Hematopoietic multipotent progenitor cell treated with erythropoietin and hydrocortisone succinate and interleukin-3 and kit ligand, for 4 days (in vitro differentiated cells): ENCODE measurements around the gene CD300LD.
A peak's percentile ranks its signal among the peaks of the same experiment; 100 is the strongest.
"Not testable (repeated sequence)": the region's sequence is repeated elsewhere in the genome, so short reads cannot be mapped to it uniquely, and the experiment has no call there.

Experiments used
- DNase-seq: peaks from one replicate; pipeline ENCODE4 v3.0.0-alpha.2; 2015

Gene CD300LD

DNA sequence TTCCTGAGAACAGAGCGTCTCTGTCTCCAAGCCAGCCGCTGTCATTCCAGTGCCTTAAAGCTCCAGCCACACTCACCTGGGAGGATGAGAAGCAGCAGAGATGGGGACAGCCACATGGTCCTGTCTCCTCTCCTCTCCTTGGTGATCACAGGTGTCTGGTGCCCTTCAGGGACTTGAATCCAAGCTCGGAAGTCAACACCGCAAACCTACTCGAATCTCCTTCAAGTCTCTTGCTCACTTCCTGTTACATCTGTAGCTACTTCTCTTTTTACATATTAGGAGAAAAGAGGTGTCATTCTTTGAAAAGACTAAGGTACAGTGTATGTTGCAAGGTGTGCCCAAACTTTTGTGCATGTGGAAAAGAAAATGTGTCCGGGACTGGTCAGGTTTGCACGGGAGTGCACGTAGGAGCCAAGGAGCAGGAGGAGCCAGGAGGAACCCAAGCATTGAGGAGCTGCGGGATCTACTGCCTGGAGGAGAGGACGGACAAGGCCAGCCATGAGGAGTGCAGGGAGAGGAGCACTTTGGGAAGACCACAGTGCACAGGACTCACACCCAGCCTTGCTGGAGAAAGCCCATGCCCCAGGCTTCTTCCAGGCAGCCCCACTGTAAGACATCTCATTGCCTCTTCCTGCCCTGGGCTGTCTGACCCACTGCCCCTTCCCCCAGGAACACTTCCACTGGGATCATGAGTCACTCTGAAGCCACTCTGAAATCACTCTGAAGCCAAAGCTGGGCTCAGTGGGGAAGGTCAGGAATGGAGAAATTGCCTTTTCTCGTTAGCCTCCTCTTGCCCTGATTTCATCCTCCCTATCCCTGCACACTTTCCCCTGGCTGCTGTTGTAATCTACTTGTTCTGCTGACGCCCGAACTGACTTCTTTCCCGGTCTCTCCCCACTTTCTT is at the start of gene CD300LD:
Gene CD300LD (minus strand): TSS at position 197 of the 904 bp plus-strand sequence. CDS start 81 bp downstream, at position 116.
- DNase-seq, result peak; percentile 44

DNA sequence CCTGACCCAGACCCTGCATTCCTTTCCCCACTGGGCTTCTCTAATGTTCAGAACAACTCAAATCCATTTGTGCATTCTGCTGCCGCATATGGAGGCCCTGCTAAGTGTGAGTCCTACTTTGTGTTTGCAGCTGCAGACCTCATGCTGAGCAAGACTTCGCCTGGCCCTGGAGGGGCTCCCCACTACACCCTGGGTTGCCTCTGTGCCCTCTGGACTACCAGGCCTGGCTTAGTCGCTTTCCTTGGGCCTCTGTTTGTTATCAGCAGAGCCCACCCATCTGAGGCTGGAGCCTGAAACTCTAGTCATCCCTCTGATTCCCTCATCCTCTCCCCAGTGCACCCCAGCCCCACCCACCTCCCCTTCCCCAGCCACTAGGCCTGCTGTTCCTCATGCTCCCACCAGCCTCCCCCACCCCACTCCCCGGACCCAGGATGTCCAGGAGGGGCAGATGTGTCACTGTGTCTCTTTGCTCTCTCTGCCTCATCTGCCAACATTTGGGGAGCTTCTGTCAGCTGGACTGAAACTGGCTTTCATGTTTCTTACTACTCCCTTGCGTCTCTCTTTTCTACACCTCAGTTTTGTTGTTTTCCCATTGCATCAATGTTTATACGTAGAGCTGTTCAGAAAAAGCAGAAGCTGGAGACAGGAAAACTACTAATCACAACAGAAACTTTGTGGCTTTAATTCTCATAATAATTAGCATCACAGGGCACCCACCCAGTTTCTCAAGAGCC is 49.3 kb upstream of the CD300LD start:
- peak; percentile 57 for DNase-seq

DNA sequence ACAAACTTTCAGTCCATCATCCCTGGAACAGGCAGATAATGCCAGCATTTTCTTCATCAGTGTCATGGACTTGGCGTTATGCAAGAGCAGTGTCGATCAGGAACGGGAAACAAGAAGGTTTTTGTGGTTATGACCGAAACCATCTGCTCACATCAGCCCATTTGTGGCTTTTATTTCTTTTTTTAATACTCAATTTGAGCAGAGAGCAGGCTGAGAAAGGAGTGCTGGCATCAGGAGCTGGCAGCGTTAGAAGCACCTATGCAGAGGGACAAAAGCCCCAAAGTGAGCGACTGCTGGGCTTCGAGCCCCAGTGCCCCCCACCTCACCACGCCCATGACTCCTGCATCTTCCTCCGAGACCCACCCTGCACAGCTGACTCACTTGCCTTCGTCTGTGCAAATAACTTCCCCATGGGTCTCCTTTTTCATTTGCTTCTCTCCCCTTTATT is 47.6 kb upstream of the CD300LD start:
- peak; percentile 74 for DNase-seq

DNA sequence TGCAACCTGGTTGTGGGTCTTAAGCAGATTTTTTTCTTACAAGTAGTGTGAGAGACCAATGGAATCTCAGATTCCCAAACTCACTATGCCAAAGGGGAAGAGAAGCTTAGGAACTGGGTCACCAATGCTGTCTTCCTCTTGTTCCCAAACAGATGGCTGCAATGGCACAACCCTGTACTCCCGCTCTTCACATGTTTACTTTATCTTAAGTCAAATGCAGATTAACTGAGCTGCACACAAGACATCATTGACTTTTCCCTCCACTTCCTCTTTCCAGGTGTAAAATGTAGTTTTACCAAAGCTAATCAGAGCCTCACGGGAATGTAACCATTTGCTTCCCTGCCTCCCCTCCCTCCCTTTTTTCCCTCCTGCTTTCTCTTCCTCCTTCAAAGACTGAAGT is 45.8 kb upstream of the CD300LD start:
- no peak for DNase-seq

DNA sequence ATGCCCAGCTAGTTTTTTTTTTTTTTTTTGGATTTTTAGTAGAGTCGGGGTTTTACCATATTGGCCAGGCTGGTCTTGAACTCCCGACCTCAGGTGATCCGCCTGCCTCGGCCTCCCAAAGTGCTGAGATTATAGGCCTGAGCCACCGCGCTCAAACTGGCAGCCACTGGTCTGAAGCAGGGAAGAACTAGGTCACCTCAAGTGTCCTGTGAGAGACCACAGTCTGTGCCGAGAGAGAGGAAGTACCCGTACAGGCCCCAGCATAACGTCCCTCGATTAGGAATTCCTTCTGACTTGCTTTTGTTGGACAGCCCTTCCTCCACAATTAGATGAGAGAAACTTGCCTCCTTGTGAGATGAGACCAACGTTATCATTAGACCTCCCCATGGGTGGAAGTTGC is 45.2 kb upstream of the CD300LD start:
- peak; percentile 25 for DNase-seq

DNA sequence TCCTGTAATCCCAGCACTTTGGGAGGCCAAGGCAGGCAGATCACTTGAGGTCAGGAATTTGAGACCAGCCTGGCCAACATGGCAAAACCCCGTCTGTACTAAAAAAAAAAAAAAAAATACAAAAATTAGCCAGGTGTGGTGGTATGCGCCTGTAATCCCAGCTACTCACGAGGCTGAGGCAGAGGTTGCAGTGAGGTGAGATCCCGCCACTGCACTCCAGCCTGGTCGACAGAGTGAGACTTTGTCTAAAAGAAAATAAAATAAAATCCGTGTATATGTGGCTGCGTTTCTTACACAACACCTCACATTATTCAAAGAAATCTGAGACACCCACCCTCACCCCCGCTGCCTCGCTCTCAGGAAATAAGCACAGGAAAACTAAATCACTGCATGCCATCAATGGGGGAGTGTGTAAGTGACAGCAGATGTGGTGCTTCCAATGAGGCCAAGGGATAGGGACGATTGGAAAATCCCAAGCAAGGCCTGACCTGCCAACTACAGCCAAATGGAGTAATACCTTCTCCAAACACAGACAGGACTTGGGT is 44.5 kb upstream of the CD300LD start:
- DNase-seq, result not testable (repeated sequence)

DNA sequence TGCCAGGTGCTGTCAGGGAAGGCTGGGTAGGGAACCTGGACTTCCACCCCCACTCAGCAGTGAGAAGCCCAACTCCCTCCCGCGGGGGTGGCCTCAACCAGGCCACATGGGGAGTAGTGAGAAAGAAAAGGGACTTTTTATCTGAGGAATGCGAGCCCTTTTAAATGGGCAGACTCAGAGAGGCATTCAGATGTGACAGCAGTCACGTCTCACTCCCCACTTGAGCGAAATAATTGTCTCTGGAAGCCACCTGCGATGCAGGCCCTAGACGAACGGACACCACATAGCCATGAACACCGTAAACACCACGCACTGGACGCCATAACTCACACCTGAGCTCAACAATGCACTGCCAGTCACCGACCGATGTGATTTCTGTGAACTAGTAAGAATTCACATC is 43.3 kb upstream of the CD300LD start:
- no peak for DNase-seq

DNA sequence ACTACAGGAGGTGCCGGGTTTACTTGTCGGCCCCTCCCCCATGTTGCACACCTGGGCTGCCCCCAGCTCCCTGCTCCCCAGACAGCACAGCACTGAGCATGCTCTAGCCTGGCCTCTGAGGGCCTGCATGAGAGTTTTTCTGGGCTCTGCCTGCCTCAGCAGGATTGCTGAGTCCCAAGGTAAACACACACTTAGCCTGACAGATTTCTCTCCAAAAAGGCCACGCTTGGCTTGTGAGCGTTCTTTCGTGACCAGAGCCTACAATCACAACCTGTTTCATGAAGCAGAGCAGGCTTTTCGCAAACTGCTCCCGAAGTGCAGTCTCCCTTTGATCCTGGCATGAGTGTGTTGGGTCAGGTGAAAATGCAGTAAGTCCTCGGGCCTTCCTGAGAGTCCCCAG is 41.2 kb upstream of the CD300LD start:
- no peak for DNase-seq

DNA sequence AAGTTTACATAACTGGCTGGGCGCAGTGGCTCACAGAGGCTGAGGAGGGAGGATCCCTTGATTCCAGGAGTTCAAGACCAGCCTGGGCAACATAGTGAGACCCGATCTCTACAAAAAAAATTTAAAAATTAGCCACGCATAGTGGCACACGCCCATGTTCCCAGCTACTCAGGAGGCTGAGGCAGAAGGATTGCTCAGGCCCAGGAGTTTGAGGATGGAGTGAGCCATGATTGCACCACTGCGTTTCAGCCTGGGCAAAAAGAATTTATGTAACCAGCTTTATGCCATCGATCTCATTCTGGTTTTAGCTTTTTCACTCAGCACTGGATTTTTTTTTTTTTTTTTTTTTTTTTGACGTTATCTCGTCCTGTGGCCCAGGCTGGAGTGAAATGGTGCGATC is 40.5 kb upstream of the CD300LD start:
- DNase-seq, result no peak

DNA sequence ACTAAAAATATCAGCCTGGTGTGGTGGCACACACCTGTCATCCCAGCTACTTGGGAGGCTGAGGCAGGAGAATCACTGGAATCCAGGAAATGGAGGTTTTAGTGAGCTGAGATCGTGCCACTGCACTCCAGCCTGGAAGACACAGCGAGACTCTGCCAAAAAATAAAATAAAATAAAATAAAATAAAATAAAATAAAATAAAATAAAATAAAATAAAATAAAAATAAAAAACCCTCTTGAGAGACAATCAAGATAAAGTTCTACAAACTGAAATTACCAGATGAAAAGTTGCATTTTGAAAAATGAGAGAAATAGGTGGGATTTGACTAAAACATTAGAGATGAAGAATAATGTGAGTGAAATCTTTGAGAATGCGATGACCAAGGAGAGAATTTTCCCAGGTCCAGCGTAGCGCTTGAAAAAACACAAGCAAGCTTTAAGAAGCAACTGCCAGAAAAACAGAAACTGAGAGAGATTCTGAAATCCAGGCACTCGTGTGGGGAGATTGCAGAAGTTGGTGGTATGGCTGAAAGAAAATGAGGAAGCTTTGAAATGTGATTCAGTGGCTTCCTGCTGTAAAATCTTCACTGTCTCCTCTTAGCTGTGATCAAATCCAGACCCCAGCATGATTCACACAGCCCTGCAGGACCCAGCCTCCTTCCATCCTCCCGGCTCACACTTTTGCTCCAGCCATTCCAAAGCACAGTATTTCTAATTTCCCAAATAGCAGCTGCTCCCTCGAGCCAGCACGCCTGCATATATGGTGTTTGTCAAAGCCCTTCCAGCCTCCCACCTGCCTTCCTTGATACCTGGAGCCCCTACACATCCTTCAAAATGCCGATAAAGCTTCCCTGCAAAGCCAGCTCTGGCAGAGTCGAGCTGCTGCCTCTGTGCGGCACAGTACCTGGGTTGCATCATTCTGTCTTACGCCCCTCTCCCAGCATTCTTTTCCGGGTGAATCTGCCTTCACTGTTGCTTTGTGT is 39.7 kb upstream of the CD300LD start:
- peak; percentile 83 for DNase-seq

DNA sequence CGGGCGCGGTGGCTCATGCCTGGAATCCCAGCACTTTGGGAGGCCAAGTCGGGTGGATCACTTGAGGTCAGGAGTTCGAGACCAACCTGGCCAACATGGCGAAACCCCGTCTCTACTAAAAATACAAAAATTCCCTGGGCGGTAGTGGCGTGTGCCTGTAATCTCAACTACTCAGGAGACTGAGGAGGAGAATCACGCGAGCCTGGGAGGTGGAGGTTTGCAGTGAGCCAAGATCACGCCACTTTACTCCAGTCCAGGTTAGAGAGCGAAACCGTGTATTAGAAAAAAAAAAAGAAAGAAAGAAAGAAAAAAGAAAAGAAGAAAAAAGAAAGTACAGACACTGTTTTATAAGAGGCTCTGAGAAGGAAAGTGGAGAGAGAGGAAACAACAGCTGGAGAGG is 38.2 kb upstream of the CD300LD start:
- not testable (repeated sequence) for DNase-seq

DNA sequence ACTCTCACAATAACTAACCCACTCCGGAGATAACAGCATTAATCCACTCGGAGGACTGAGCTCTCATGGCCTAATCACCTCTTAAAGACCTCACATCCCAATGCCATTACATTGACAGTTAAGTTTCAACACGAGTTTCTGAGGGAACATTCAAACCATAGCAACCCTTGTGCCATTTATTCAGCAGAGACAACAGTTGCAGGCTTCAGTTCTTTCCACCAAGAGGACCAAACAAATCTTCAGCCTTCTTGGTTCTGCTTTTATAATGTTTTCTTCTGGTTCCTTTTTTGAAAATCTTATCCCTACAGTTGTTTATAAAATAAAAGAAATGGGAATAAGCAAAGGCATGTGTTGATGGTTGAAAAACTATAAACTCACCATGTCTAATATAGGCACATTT is 33.6 kb upstream of the CD300LD start:
- no peak for DNase-seq

DNA sequence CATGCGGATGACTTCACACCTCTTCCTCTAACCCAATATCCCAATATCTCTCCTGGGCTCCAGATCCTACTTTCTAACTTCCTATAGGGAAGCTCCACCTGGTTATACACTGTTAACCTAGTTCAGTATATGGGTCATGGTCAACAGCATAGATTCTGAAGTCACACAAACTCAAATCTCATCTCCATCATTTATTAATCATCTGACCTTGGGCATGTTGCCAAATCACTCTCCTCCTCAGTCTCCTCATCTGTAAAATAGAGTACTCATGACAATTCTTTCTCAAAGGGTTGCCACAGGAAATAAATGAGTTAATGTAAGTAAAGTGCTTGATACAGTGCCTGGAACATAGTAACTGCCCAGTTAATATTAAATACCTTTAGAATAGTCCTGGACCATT is 32.0 kb upstream of the CD300LD start:
- DNase-seq, result no peak

DNA sequence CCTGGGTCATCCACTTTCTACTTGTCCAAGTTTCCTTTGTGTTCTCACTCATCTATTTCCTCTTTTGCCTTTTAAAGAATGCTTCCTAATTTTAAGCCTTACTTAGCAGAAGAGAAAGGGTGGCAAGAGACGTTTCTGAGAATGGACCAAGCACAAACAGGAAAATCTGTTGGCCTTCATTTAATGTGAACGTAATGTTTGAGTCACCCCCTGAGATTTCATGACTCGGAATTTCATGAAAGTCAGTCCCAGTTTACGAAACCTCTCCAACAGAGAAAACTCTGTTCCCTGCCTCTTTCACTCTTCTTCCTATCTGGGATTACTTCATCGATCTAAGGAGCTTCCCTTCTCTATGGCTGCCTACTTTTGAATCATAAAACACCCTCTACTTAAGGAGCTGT is 31.6 kb upstream of the CD300LD start, which contains the start of gene CD300E:
Gene CD300E (minus strand): TSS at position 46 of the 401 bp plus-strand sequence. CDS start 117 bp downstream, outside the sequence.
- no peak for DNase-seq

DNA sequence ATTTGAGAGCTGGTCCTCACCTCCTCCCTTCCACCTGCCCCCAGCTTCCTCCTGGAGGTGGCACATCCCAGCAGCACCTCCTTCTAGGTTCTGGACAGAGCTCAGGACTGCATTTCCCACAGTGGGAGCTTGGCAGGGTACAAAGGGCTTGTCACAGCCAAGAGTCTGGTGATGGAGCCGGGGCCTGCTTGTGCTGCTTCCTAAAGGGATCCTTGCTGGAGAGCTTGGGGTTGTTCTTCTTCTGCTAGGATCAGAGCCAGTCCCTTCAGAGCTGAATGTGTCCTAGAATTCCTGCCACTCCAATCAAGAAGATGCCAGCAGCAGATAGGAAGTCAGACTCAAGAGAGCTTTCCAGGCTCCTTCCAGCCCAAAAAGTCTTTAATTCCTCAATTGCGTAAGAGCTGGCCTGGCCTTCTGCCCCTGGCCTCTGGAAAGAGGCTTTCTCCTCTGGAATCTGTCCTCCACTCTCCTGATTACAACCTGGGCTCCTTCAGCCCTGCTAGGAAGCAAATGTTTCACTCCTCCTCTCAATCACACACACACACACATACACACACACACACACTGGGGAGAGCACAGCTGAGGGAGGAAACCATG is 27.1 kb upstream of the CD300LD start:
- no peak for DNase-seq

DNA sequence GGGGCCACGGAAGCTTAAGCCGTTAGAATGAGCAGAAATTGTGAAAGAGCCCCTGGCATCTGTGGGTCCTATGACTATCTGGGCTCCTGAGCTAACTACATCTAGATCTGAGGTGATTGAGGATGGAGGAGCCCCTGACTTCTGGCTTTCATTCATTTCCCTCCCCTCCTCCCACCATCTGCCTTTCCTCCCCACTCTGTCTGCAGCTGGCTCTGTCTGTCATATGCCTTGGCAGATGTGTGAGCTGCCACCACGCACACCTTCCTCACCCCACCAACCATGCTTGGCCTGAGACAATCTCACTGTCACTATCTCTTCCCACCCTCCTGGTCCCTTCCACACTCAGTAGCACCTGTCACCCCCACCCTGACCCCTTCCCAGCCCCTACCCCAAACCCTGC is 26.4 kb upstream of the CD300LD start:
- DNase-seq, result no peak

DNA sequence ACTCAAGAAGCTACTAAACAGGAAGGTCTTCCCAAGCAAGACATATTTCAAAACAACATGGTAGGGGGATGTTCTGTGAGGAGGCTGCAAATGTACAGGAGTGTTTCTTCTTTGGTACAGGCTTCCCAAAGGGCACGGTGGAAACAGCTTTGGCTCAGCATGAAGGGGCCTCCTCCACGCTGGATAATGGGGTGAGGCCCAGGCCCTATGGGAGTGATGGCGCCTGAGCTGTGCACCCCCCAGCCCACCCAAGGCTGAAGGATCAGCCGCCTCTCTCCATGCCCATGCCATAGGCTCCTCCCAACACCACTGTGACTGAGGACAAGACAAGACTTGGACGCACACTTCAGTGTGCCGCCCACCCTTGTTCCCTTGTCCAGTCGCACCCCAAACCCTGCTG is 24.6 kb upstream of the CD300LD start:
- no peak for DNase-seq

DNA sequence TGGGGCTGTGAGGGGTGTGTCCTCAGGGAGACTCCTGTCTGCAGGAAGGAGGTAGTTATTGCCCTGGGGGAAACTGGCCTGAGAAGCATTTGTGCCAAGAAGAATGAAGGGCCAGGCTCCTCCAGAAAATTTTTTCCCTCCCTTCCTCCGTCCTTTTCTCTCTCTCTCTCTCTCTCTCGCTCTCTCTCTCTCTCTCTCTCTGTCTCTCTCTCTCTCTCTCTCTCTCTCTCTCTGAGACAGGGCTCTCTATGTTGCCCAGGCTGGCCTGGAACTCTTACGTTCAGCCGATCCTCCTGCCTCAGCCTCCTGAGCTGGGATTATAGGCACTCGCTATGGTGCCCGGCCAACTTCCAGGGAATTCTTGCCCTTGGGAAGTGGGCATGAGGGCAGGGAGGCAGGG is 20.0 kb upstream of the CD300LD start:
- DNase-seq, result no peak

DNA sequence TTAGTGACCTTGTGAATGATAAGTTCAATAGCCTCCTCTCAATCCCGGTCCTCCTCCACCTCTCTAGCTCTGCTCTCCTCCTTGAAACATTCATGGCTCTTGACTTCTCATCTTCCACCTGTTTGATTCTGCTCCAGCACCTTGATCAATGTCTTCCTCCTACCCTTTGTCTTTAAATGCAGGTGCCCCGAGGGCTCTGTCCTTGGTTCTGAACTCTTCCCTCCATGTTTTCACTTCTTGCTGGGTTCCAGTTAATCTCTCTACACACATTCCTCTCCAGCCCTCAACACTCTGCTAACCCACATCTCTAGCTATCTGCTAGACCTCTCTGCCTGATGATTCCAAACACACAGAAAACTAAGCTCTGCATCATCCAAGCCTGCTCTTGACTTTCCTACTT is 18.0 kb upstream of the CD300LD start:
- DNase-seq, result peak; percentile 38

DNA sequence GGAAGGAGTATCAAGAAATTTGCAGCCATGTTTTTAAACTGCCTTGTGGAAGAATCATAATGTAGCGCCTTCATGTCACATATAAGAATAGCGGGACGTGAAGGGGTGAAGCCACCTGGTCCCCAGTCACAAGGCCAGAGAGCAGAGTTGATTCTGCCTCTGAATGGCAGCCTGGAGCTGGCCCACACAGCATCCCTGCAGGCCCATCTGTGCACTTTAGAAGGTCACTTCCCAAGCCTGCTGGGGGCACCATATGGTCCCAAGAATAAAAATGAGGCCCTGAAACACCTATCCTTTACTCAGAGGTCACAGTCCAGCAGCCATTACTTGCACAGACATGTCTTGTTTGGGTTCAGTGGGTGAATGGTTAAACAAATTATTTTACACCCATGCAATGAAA is 16.4 kb upstream of the CD300LD start:
- no peak for DNase-seq

DNA sequence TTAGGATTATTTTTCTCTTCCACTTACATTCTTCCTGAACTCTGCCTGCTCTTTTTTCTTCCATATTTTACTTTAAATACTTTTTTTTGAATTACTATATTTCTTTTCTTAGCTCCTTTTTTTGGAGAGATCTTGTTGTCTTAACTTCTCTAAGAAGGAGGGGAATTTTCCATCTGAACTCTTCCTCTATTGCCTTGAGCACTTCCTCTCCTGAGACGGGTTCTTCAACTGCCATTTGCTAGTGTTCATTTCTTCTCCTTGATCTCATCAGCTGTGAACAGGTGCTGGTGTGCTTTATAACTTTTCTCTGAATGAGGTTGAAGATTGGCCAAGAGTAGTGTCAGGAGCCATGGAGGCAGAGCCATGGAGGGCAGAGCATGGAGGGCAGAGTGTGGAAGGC is 15.1 kb upstream of the CD300LD start:
- DNase-seq, result no peak

DNA sequence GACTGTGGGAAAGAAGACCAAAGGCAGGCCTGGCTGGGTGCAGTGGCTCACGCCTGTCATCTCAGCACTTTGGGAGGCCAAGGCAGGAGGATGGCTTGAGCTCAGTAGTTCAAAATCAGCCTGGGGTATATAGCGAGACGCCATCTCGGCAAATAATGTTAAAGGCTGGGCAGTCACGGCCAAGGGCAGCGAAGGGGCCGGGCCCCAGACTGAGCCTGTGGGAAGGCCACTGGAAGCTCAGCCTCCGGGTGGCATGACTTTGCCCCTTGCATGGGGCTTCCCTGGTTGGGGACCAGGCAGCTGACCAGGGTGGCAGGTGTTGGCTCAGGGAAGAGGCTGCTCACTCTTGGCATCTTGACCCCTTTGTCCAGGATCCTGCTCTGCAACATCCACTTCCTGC is 14.0 kb upstream of the CD300LD start:
- DNase-seq, result no peak
